Prostate gland (tissue), 2 donors: ENCODE results near the gene KLHL5. TPM values are rescaled to one million over a fixed set of nuclear protein-coding genes. Genes with fewer than 3 reads are reported as not detected.

ENCODE experiments used
- DNase-seq: peaks from one replicate; pipeline ENCODE4 v3.0.0-alpha.2; 2019; ENCODE audit warnings: low spot score
- H3K27ac ChIP-seq, 2 donors: fragments of 200-600 bp; sonication (generic); 2 replicates each; pipeline ENCODE4 v1.5.1; 2017 to 2019
- H3K27me3 ChIP-seq: fragments of 200-600 bp; sonication (generic); replicated peaks from 2 replicates; pipeline ENCODE4 v1.5.1; 2019; ENCODE audit not compliant: insufficient read depth
- H3K36me3 ChIP-seq, 2 donors: fragments of 200-600 bp; sonication (generic); 1 replicate in 1 of 2; 2 replicates in 1 of 2; pipeline versions ENCODE4 v1.5.1 to v1.8.1; 2017 to 2019
- H3K4me1 ChIP-seq: fragments of 200-600 bp; sonication (generic); replicated peaks from 2 replicates; pipeline ENCODE4 v1.5.1; 2019
- H3K4me3 ChIP-seq, 2 donors: fragments of 200-600 bp; sonication (generic); 2 replicates each; pipeline ENCODE4 v1.5.1; 2017 to 2019
- H3K9me3 ChIP-seq: fragments of 200-600 bp; sonication (generic); 2 replicates; pipeline ENCODE4 v1.5.1; 2017
- POLR2A ChIP-seq: fragments of 450-650 bp; IDR thresholded peaks from one replicate; pipeline ENCODE4 v1.6.1; 2016; ENCODE audit warnings: antibody characterized with exemption, mild to moderate bottlenecking
- POLR2AphosphoS5 ChIP-seq: sonication (generic); formaldehyde crosslinking; IDR thresholded peaks from one replicate; pipeline ENCODE4 v1.6.1; 2017; ENCODE audit warnings: antibody characterized with exemption
- WGBS: methylation state at CpG from one replicate; pipeline ENCODE4 v1.1.5; 2018; 5-methylcytosine and 5-hydroxymethylcytosine counted together
- intact Hi-C: fragments of 100-400 bp; cut with DNase I; formaldehyde crosslinking; loops from one replicate; pipeline ENCODE4 v1.14.2; 2022
- total RNA-seq, 2 donors: library from RNA; depleted of rRNA; stranded (reverse); fragments of >200 nt; gene quantifications; one replicate each; pipeline ENCODE4 v1.1.0, GENCODE V29; 2016
- TF ChIP-seq, protein P1 (sequence below), 4 experiments: fragments of 200-600 bp in 2 of 4; fragments of 450-650 bp in 2 of 4; sonication (generic) in 2 of 4; IDR thresholded peaks; 1 replicate in 3 of 4; 2 replicates in 1 of 4; pipeline ENCODE4 v1.5.1; 2016 to 2019; ENCODE audit warnings: antibody characterized with exemption in 4 of 4, mild to moderate bottlenecking in 2 of 4, moderate library complexity in 2 of 4

The KLHL5 gene
- total RNA-seq, 2 donors from 2014 or later = 19.8 to 26.1 TPM

DNA sequence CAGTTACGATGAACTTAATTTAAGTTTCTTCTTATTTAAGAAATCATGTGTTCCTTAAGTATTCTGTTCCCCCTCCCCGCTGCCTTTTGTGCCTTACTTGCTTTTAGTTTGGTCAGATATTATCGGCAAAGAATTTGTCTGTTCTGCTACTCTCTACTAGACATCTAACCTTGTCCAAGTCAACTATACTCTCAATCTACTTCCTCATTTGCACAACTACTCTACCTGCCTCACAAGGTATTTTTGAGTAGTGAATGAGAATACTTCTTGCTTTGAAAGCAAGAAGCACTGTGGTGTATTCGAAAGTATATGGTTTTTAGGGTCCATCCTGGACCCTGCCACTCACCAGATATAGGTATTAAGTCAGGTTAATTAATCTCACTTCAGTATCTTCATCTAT, 8.0 kb upstream of the KLHL5 start:
- TF ChIP-seq POLR2AphosphoS5 (no peak), POLR2A (no peak)
- TF ChIP-seq, protein P1, sequence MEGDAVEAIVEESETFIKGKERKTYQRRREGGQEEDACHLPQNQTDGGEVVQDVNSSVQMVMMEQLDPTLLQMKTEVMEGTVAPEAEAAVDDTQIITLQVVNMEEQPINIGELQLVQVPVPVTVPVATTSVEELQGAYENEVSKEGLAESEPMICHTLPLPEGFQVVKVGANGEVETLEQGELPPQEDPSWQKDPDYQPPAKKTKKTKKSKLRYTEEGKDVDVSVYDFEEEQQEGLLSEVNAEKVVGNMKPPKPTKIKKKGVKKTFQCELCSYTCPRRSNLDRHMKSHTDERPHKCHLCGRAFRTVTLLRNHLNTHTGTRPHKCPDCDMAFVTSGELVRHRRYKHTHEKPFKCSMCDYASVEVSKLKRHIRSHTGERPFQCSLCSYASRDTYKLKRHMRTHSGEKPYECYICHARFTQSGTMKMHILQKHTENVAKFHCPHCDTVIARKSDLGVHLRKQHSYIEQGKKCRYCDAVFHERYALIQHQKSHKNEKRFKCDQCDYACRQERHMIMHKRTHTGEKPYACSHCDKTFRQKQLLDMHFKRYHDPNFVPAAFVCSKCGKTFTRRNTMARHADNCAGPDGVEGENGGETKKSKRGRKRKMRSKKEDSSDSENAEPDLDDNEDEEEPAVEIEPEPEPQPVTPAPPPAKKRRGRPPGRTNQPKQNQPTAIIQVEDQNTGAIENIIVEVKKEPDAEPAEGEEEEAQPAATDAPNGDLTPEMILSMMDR (IDR thresholded peaks at IDR 0.05) = no peak
- no peak for DNase-seq
- intact Hi-C loops = no loop called here
- Histone ChIP-seq H3K4me1 (no peaks in the 10 kb centered on the region), H3K9me3 (no peaks in the 10 kb centered on the region), H3K36me3 (no peaks in the 10 kb centered on the region), H3K27me3 (no peaks in the 10 kb centered on the region), H3K4me3 (no peak overlapping the region), H3K27ac (no peak overlapping the region)
- WGBS = 91% methylated on average over 4 of the region's 4 CpGs

DNA sequence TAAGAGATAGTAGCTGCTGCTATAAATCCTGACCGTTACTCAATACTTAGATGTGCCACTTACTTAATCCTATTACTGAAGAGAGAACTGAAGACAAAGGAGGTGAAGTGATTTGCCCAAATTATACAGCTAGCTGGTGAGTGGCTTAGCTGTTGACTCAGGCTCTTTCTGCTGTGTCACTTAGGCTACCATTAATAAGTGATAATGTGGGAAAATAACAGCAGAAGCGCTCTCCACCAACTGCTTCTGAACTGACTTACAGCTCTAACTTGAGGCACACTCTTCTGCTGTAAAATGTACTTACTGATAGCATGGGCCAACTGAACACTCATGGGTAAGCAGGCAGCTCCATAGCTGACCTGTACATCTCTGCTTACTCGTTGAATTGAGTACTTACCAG, 7.5 kb upstream of the KLHL5 start:
- H3K9me3 ChIP-seq = no peaks in the 10 kb centered on the region
- H3K27ac ChIP-seq = no peak overlapping the region
- DNase-seq = no peak
- no peaks in the 10 kb centered on the region for H3K4me1 ChIP-seq
- intact Hi-C loops = no loop called here
- no peaks in the 10 kb centered on the region for H3K27me3 ChIP-seq
- 84% methylated on average over 3 of the region's 3 CpGs for WGBS
- no peak for TF ChIP-seq POLR2AphosphoS5
- no peak for TF ChIP-seq POLR2A
- TF ChIP-seq, protein P1 (IDR thresholded peaks at IDR 0.05) = no peak
- H3K36me3 ChIP-seq = no peaks in the 10 kb centered on the region
- H3K4me3 ChIP-seq = no peak overlapping the region

DNA sequence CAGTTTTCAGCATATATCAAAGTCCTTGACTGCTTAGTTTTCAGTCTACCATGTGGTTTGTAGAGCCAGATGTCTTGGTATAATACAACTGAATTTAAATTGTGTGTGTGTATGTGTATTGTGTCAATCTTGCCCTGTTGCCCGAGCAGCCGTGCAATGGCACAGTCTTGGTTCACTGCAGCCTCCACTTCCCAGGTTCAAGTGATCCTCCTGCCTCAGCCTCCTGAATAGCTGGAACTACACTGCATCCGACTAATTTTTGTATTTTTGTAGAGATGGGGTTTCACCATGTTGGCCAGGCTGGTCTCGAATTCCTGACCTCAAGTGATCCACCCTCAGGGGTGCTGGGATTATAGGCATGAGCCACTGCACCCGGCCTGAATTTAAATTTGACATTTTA, 6.0 kb upstream of the KLHL5 start:
- no peak overlapping the region for H3K4me3 ChIP-seq
- no peaks in the 10 kb centered on the region for H3K36me3 ChIP-seq
- intact Hi-C loops = no loop called here
- no peak for DNase-seq
- no peaks in the 10 kb centered on the region for H3K9me3 ChIP-seq
- 98% methylated on average over 5 of the region's 5 CpGs for WGBS
- H3K4me1 ChIP-seq = no peaks in the 10 kb centered on the region
- no peak overlapping the region for H3K27ac ChIP-seq
- no peaks in the 10 kb centered on the region for H3K27me3 ChIP-seq
- TF ChIP-seq, protein P1 (IDR thresholded peaks at IDR 0.05) = no peak
- TF ChIP-seq POLR2A = no peak
- no peak for TF ChIP-seq POLR2AphosphoS5

DNA sequence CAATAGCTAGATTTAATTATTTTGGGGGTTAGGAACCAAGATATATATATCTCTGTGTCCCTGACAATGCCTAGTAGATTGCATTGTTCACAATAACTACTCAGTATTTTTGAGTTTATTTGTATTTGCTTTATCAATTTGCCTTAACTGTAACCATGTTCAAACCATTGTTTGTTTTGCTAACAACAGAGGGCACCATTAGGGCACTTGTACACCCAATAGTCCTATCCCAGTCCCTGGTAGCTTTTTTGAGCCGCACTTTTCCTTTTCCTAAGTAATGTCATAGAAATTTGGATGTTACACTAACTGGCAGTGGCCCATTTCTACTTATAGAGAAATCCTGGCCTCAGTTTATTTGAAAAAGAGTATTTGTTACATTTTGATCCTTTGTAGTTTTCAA, 575 bp upstream of the KLHL5 start:
- DNase-seq = no peak
- 97% methylated on average over 1 of the region's 1 CpG for WGBS
- H3K4me3 ChIP-seq = no peak overlapping the region
- H3K9me3 ChIP-seq = no peaks in the 10 kb centered on the region
- TF ChIP-seq, protein P1 (IDR thresholded peaks at IDR 0.05) = no peak
- TF ChIP-seq POLR2AphosphoS5 = no peak
- TF ChIP-seq POLR2A = no peak
- H3K36me3 ChIP-seq = no peaks in the 10 kb centered on the region
- no peak overlapping the region for H3K27ac ChIP-seq
- intact Hi-C loops = no loop called here
- no peaks in the 10 kb centered on the region for H3K27me3 ChIP-seq
- no peaks in the 10 kb centered on the region for H3K4me1 ChIP-seq

DNA sequence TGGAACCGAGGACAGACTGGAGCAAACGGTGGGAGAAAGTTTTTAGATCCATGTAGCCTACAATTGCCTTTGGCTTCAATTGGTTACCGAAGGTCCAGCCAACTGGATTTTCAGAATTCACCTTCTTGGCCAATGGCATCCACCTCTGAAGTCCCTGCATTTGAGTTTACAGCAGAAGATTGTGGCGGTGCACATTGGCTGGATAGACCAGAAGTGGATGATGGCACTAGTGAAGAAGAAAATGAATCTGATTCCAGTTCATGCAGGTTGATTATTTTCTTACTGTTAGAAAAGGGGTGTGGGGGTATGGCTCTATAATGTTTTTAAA, 702 bp downstream of the KLHL5 start:
- no peak for TF ChIP-seq POLR2AphosphoS5
- TF ChIP-seq, protein P1 (IDR thresholded peaks at IDR 0.05) = no peak
- no peak for TF ChIP-seq POLR2A
- 72% methylated on average over 4 of the region's 4 CpGs for WGBS
- H3K27ac ChIP-seq = no peak overlapping the region
- H3K27me3 ChIP-seq = no peaks in the 10 kb centered on the region
- H3K9me3 ChIP-seq = no peaks in the 10 kb centered on the region
- no peaks in the 10 kb centered on the region for H3K4me1 ChIP-seq
- DNase-seq = no peak
- intact Hi-C loops = no loop called here
- no peaks in the 10 kb centered on the region for H3K36me3 ChIP-seq
- H3K4me3 ChIP-seq = no peak overlapping the region
